WERI-Rb-1 (cell line): ENCODE data around the gene MROH9.

Experiments
- DNase-seq: peaks from one replicate; pipeline ENCODE4 v3.0.0-alpha.2; 2020
- H3K27ac ChIP-seq: fragments of 250-450 bp; sonication (Bioruptor Pico); 2 replicates; pipeline ENCODE4 v1.5.1; 2020; ENCODE audit warnings: mild to moderate bottlenecking, moderate library complexity
- H3K27me3 ChIP-seq: fragments of 250-450 bp; sonication (Bioruptor Pico); 2 replicates; pipeline ENCODE4 v1.5.1; 2021; ENCODE audit warnings: mild to moderate bottlenecking, low read depth, moderate library complexity; ENCODE audit not compliant: insufficient read depth, severe bottlenecking
- H3K36me3 ChIP-seq: fragments of 250-450 bp; sonication (Bioruptor Pico); 2 replicates; pipeline ENCODE4 v1.5.1; 2020; ENCODE audit warnings: mild to moderate bottlenecking, moderate library complexity
- H3K4me3 ChIP-seq: 2 replicates; pipeline ENCODE4 v1.5.1; 2011; ENCODE audit warnings: low read depth, mild to moderate bottlenecking, control low read depth, low read length
- H3K9me3 ChIP-seq: fragments of 250-450 bp; sonication (Bioruptor Pico); 2 replicates; pipeline ENCODE4 v1.5.1; 2021; ENCODE audit warnings: mild to moderate bottlenecking, moderate library complexity; ENCODE audit not compliant: severe bottlenecking
- CTCF ChIP-seq: IDR thresholded peaks from 2 replicates; pipeline ENCODE4 v1.5.1; 2011; ENCODE audit warnings: low read depth, mild to moderate bottlenecking, control low read depth, inconsistent platforms, low read length

MROH9 gene

GRCh38 chr1:171061425-171062143 is 126.2 kb downstream of the MROH9 start:
- no peaks in the 10 kb centered on the region for H3K36me3 ChIP-seq
- no peak for TF ChIP-seq CTCF
- no peak overlapping the region for H3K4me3 ChIP-seq
- no peaks in the 10 kb centered on the region for H3K9me3 ChIP-seq
- no peak overlapping the region for H3K27ac ChIP-seq
- DNase-seq: no peak
- H3K27me3 ChIP-seq: no peaks in the 10 kb centered on the region

DNA sequence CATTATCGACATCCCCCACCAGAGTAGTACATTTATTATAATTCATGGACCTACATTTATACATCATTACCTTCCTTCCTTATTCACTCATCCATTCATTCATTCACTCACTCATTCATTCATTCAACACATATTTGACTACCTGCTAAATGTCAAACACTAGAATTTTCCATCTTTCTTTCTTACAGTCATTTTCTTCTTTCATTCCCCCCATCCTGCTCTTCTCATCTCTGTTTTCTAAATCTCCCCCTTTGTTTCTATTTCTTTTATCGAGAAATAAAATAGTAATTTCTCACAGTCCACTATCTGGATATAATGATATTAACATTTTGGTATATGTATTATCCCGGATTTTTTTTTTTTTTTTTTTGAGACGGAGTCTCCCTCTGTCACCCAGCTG is 127.6 kb downstream of the MROH9 start:
- Histone ChIP-seq H3K4me3 (no peak overlapping the region), H3K27ac (no peak overlapping the region), H3K9me3 (no peaks in the 10 kb centered on the region), H3K27me3 (no peaks in the 10 kb centered on the region), H3K36me3 (no peaks in the 10 kb centered on the region)
- no peak for TF ChIP-seq CTCF
- no peak for DNase-seq

DNA sequence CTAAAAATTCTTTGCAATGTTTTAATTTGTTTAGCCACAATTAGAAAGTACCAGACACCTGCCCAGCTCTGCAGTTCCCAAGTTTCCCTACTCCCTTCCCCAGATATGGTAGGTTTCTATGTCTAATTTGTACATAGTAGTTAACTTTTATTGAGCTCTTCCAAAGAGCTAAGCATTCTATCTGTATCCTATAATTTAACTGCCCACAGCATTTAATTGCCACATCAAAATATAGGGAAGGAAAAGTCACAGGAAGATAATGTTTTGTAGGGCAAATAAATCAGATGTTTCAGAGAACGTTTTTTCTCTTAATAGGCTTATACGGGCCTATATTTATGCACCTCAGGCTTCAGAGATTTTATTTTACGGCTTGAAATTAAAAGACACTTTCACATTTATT is 139.7 kb downstream of the MROH9 start:
- no peak for DNase-seq
- Histone ChIP-seq H3K27me3 (no peaks in the 10 kb centered on the region), H3K4me3 (no peak overlapping the region), H3K27ac (no peak overlapping the region), H3K9me3 (no peaks in the 10 kb centered on the region), H3K36me3 (no peaks in the 10 kb centered on the region)
- no peak for TF ChIP-seq CTCF

- no peak for TF ChIP-seq CTCF
- H3K36me3 ChIP-seq: no peaks in the 10 kb centered on the region
- H3K4me3 ChIP-seq: no peak overlapping the region
- no peaks in the 10 kb centered on the region for H3K9me3 ChIP-seq
- no peaks in the 10 kb centered on the region for H3K27me3 ChIP-seq
- H3K27ac ChIP-seq: no peak overlapping the region
- DNase-seq: no peak
These were observed 146.0 kb downstream of the MROH9 start for GRCh38 chr1:171081314-171081753.

GRCh38 chr1:171081763-171082201 is 146.4 kb downstream of the MROH9 start:
- no peaks in the 10 kb centered on the region for H3K27me3 ChIP-seq
- H3K4me3 ChIP-seq: no peak overlapping the region
- no peak for DNase-seq
- no peaks in the 10 kb centered on the region for H3K9me3 ChIP-seq
- TF ChIP-seq CTCF: no peak
- H3K36me3 ChIP-seq: no peaks in the 10 kb centered on the region
- H3K27ac ChIP-seq: no peak overlapping the region

DNA sequence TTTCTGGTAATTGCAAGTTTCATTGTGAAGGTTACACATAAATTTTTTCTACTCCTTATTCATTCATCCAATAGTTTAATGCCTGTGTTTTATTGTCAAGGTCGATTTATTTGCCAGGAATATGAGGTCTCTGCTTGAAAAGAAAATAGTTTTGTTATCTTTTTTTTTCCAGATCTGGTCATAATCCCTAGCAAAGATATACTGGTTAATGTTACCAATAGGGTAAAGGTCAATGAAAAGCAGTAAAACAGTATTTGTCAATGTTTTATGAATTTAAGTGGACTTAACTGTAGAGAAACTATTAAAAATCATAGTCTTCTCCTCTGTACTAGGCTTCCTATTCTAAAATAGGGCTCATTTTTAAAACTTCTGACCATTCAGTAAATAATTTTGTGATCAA is 147.3 kb downstream of the MROH9 start:
- no peaks in the 10 kb centered on the region for H3K9me3 ChIP-seq
- DNase-seq: no peak
- no peak overlapping the region for H3K4me3 ChIP-seq

More for the DNA sequence above, 147.3 kb downstream of the MROH9 start:
- TF ChIP-seq CTCF: no peak
- Histone ChIP-seq H3K27ac (no peak overlapping the region), H3K27me3 (no peaks in the 10 kb centered on the region), H3K36me3 (no peaks in the 10 kb centered on the region)
